ENCODE measurements around the gene AGPS.

DNA sequence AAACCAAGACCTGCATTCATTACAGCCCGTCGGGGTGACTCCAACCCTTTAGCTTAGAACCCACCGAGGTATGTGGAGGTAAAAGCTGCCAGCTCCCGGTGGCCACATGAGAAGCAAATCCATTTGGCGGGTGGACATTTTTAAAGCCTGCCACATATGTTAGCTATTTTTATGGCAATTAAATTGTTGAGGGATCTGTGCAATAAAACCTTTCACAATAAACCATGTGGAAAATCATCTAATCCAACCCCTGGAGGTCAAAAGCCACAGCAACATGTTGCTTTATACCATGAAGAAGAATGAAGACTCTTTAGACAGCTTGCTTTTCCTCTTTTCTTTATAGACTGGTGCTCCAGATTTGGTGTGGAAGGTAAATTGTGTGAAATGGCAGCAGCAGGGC, 176.3 kb downstream of the AGPS start:
- TF ChIP-seq, protein P1, sequence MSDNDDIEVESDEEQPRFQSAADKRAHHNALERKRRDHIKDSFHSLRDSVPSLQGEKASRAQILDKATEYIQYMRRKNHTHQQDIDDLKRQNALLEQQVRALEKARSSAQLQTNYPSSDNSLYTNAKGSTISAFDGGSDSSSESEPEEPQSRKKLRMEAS (IDR thresholded peaks at IDR 0.05; ENCODE audit: low read depth): no peak
- TF ChIP-seq, protein P2, sequence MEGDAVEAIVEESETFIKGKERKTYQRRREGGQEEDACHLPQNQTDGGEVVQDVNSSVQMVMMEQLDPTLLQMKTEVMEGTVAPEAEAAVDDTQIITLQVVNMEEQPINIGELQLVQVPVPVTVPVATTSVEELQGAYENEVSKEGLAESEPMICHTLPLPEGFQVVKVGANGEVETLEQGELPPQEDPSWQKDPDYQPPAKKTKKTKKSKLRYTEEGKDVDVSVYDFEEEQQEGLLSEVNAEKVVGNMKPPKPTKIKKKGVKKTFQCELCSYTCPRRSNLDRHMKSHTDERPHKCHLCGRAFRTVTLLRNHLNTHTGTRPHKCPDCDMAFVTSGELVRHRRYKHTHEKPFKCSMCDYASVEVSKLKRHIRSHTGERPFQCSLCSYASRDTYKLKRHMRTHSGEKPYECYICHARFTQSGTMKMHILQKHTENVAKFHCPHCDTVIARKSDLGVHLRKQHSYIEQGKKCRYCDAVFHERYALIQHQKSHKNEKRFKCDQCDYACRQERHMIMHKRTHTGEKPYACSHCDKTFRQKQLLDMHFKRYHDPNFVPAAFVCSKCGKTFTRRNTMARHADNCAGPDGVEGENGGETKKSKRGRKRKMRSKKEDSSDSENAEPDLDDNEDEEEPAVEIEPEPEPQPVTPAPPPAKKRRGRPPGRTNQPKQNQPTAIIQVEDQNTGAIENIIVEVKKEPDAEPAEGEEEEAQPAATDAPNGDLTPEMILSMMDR (IDR thresholded peaks at IDR 0.05): no peak

Measured in SK-N-SH (cell line).